ENCODE data around the gene CCDC15. TPM values are rescaled to one million over a fixed set of nuclear protein-coding genes. Genes with fewer than 3 reads are reported as not detected.

CCDC15 gene
- total RNA-seq, 1 experiment from 2014 or later, result 2.8 TPM

DNA sequence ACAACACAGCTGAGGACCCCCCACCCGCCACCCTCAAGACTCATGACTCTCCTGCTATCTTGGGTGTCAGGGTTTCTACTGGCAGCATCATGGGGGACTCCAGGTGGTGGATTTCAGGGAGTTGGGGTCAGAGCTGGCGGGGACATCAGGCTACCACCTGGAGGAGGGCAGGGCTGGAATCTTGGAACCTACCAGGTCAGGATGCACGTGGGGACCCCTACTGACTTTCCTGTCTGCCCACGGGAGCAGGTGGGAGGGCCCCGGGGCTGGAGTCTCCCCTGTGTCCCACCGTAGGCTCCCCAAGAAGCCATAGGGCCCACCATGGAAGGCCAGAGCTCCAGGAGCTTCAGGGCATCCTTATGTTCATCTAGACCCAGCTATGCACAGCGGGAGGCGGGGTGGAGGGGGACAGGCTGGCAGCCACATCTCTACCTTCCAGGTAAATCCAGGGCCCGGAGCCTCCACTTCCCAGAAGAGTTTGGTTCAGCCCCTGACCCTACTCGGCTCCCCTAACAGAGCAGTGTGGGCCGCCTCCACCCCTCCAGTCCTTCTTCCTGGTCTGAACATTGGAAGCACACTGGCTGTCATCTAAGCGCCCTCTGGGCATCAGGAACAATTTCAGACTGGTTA is 119.1 kb downstream of the CCDC15 start:
- H3K4ac ChIP-seq (ENCODE audit: low read depth, low read length), result no peak overlapping the region
- no peak for DNase-seq
- no peaks in the 10 kb centered on the region for H3K27me3 ChIP-seq (ENCODE audit: insufficient read depth, low read length)
- H2AK5ac ChIP-seq (ENCODE audit: insufficient read length, low read length), result no peak overlapping the region
- Mint-ChIP-seq H3K27me3 (ENCODE audit: low read depth) (peaks cover 10% of the 10 kb centered on the region), H3K4me3 (no peak overlapping the region), H3K27ac (no peak overlapping the region), H3K4me1 (peaks cover 16 to 22% of the 10 kb centered on the region in 2 experiments), H3K36me3 (ENCODE audit: insufficient read depth in 1 of 3, low read depth in 3 of 3) (no peaks in the 10 kb centered on the region), H3K9me3 (no peaks in the 10 kb centered on the region)
- H3K56ac ChIP-seq (ENCODE audit: insufficient read length, low read depth, low read length), result no peak overlapping the region
- no peak overlapping the region for H2BK15ac ChIP-seq (ENCODE audit: low read depth, low read length)
- no peak overlapping the region for H4K5ac ChIP-seq (ENCODE audit: insufficient read length, low read depth, low read length)
- no peak overlapping the region for H3K14ac ChIP-seq (ENCODE audit: insufficient read depth, low read length)
- H3K18ac ChIP-seq (ENCODE audit: insufficient read length, low read depth, low read length), result no peak overlapping the region
- no peaks in the 10 kb centered on the region for H3K79me1 ChIP-seq (ENCODE audit: insufficient read depth, low read depth, low read length, poor library complexity, severe bottlenecking)
- H2BK5ac ChIP-seq (ENCODE audit: insufficient read length, low read length), result no peak overlapping the region
- H4K8ac ChIP-seq (replicated peaks; ENCODE audit: insufficient read length, low read depth, low read length), result no peak overlapping the region
- no peaks in the 10 kb centered on the region for H3K9me3 ChIP-seq (ENCODE audit: control insufficient read depth, low read depth, low read length)
- H4K20me1 ChIP-seq (ENCODE audit: control insufficient read depth, insufficient read depth, insufficient read length), result no peaks in the 10 kb centered on the region
- H3K23me2 ChIP-seq (ENCODE audit: insufficient read length, low read depth, low read length, poor library complexity, severe bottlenecking), result no peaks in the 10 kb centered on the region
- H3K9ac ChIP-seq (ENCODE audit: extremely low read depth, insufficient read length, low read length), result no peak overlapping the region
- no peaks in the 10 kb centered on the region for H3K79me2 ChIP-seq (ENCODE audit: insufficient read depth, low read length)
- no peak overlapping the region for H3K23ac ChIP-seq (ENCODE audit: insufficient read length, low read depth, low read length)
- H3K4me1 ChIP-seq (ENCODE audit: insufficient read depth, low read length), result no peaks in the 10 kb centered on the region
- H2BK12ac ChIP-seq (ENCODE audit: insufficient read length, low read depth, low read length), result no peak overlapping the region
- no peak overlapping the region for H2BK120ac ChIP-seq (ENCODE audit: low read depth, low read length, poor library complexity, severe bottlenecking)
- no peak overlapping the region for H3K4me2 ChIP-seq (ENCODE audit: insufficient read depth, insufficient read length, low read length)
- H4K91ac ChIP-seq (ENCODE audit: insufficient read length, low read depth, low read length), result no peak overlapping the region
- H3K27ac ChIP-seq (ENCODE audit: insufficient read length, low read depth, low read length), result no peak overlapping the region
- no peak overlapping the region for H2AFZ ChIP-seq (ENCODE audit: low read length)
- TF ChIP-seq, protein P1, sequence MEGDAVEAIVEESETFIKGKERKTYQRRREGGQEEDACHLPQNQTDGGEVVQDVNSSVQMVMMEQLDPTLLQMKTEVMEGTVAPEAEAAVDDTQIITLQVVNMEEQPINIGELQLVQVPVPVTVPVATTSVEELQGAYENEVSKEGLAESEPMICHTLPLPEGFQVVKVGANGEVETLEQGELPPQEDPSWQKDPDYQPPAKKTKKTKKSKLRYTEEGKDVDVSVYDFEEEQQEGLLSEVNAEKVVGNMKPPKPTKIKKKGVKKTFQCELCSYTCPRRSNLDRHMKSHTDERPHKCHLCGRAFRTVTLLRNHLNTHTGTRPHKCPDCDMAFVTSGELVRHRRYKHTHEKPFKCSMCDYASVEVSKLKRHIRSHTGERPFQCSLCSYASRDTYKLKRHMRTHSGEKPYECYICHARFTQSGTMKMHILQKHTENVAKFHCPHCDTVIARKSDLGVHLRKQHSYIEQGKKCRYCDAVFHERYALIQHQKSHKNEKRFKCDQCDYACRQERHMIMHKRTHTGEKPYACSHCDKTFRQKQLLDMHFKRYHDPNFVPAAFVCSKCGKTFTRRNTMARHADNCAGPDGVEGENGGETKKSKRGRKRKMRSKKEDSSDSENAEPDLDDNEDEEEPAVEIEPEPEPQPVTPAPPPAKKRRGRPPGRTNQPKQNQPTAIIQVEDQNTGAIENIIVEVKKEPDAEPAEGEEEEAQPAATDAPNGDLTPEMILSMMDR (conservative IDR thresholded peaks at IDR 0.05), result no peak
- no CpG with 5 or more reads among the region's 12 CpGs for WGBS (ENCODE audit: extremely low coverage, insufficient read length, low lambda C conversion rate)
- H2BK20ac ChIP-seq (ENCODE audit: low read depth, low read length, poor library complexity, severe bottlenecking), result no peak overlapping the region
- H3T11ph ChIP-seq (ENCODE audit: low read length), result no peak overlapping the region
